SK-N-SH (cell line): ENCODE results near the gene DVL2. TPM values are rescaled to one million over a fixed set of nuclear protein-coding genes. Genes with fewer than 3 reads are reported as not detected.

Source experiments
- CTCF ChIA-PET: fragments of 300-600, 350-600 bp; formaldehyde crosslinking; extraction: SDS; loops from one replicate; lab custom pipeline; 2021; lab: Yijun Ruan, JAX
- POLR2A ChIA-PET: fragments of 350-600 bp; sonication (Branson Sonifier 250); formaldehyde crosslinking; extraction: SDS; loops from one replicate; lab custom pipeline; 2020; ENCODE audit warnings: antibody characterized with exemption, inconsistent platforms; lab: Yijun Ruan, JAX
- DNase-seq: peaks from one replicate; pipeline ENCODE4 v3.0.0; 2012
- H2AFZ ChIP-seq: fragments of 200-600 bp; sonication (generic); 2 replicates; pipeline ENCODE4 v1.8.1; 2016; ENCODE audit warnings: antibody characterized with exemption, mild to moderate bottlenecking, low read depth
- H3F3A ChIP-seq: fragments of 200-600 bp; sonication (generic); replicated peaks from 2 replicates; pipeline ENCODE3; 2016; ENCODE audit warnings: antibody characterized with exemption, mild to moderate bottlenecking; ENCODE audit not compliant: insufficient read depth
- H3K27ac ChIP-seq, 2 experiments: fragments of 200-500 bp in 1 of 2; fragments of 200-600 bp in 1 of 2; sonication (Bioruptor generic) in 1 of 2; sonication (generic), shearing (Covaris generic) in 1 of 2; 2 replicates each; pipeline versions ENCODE4 v1.5.1 to v1.6.1; 2014 to 2016; ENCODE audit warnings: low read depth in 2 of 2, inconsistent platforms in 1 of 2, low read length in 1 of 2, mild to moderate bottlenecking in 1 of 2, mixed read lengths in 1 of 2
- H3K27me3 ChIP-seq: fragments of 200-600 bp; sonication (generic), shearing (Covaris generic); 2 replicates; pipeline ENCODE4 v1.6.1; 2016; ENCODE audit warnings: mixed run types; ENCODE audit not compliant: insufficient read depth
- H3K36me3 ChIP-seq, 2 experiments: fragments of 200-500 bp in 1 of 2; fragments of 200-600 bp in 1 of 2; sonication (Bioruptor generic) in 1 of 2; sonication (generic) in 1 of 2; replicated peaks in 1 of 2; 2 replicates each; pipeline versions ENCODE3 to v1.5.1; 2014 to 2016; ENCODE audit warnings: low read length in 1 of 2, mild to moderate bottlenecking in 1 of 2; ENCODE audit not compliant: insufficient read depth in 2 of 2, control insufficient read depth in 1 of 2
- H3K4me1 ChIP-seq, 2 experiments: fragments of 200-500 bp in 1 of 2; fragments of 200-600 bp in 1 of 2; sonication (Bioruptor generic) in 1 of 2; sonication (generic), shearing (Covaris generic) in 1 of 2; 2 replicates each; pipeline versions ENCODE4 v1.5.1 to v1.6.1; 2014 to 2016; ENCODE audit warnings: low read depth in 1 of 2, low read length in 1 of 2, mixed run types in 1 of 2; ENCODE audit not compliant: insufficient read depth in 2 of 2, control insufficient read depth in 1 of 2
- H3K4me2 ChIP-seq: fragments of 200-600 bp; sonication (generic), shearing (Covaris generic); 2 replicates; pipeline ENCODE4 v1.6.1; 2017; ENCODE audit warnings: mixed run types
- H3K4me3 ChIP-seq, 2 experiments: fragments of 200-500 bp in 1 of 2; fragments of 200-600 bp in 1 of 2; sonication (Bioruptor generic) in 1 of 2; sonication (generic), shearing (Covaris generic) in 1 of 2; 2 replicates each; pipeline versions ENCODE4 v1.5.1 to v1.8.1; 2014 to 2016; ENCODE audit warnings: low read depth in 2 of 2, inconsistent platforms in 1 of 2, low read length in 1 of 2, mild to moderate bottlenecking in 1 of 2, mixed read lengths in 1 of 2, moderate library complexity in 1 of 2
- H3K79me2 ChIP-seq: fragments of 200-600 bp; sonication (generic); 2 replicates; pipeline ENCODE4 v1.8.1; 2017; ENCODE audit warnings: mild to moderate bottlenecking; ENCODE audit not compliant: insufficient read depth
- H3K9ac ChIP-seq: fragments of 200-600 bp; sonication (generic); 2 replicates; pipeline ENCODE4 v1.6.1; 2017; ENCODE audit warnings: mixed run types
- H3K9me2 ChIP-seq: fragments of 200-600 bp; sonication (generic); 2 replicates; pipeline ENCODE4 v1.6.1; 2017; ENCODE audit warnings: mixed run types
- H3K9me3 ChIP-seq: fragments of 200-600 bp; sonication (generic); 2 replicates; pipeline ENCODE4 v1.6.1; 2017; ENCODE audit warnings: mixed run types, mild to moderate bottlenecking, moderate library complexity
- H4K20me1 ChIP-seq: fragments of 200-600 bp; sonication (generic); 2 replicates; pipeline ENCODE4 v1.6.1; 2017; ENCODE audit warnings: mild to moderate bottlenecking, mixed run types; ENCODE audit not compliant: insufficient read depth
- CHD2 ChIP-seq: fragments of 150-350 bp; IDR thresholded peaks from 2 replicates; pipeline ENCODE4 v1.6.1; 2018; ENCODE audit warnings: low read length; ENCODE audit not compliant: partially characterized antibody
- ELF1 ChIP-seq: IDR thresholded peaks from 2 replicates; pipeline ENCODE4 v1.4.0; 2012
- EZH2phosphoT487 ChIP-seq: fragments of 200-600 bp; sonication (generic); IDR thresholded peaks from 2 replicates; pipeline ENCODE4 v1.6.1; 2017; ENCODE audit warnings: low read depth, mixed run types, mild to moderate bottlenecking, antibody characterized with exemption, moderate library complexity, borderline replicate concordance
- FOXM1 ChIP-seq: IDR thresholded peaks from 2 replicates; pipeline ENCODE4 v1.4.0; 2012; ENCODE audit warnings: low read depth, mild to moderate bottlenecking
- GABPA ChIP-seq: IDR thresholded peaks from 2 replicates; pipeline ENCODE4 v1.4.0; 2012; ENCODE audit warnings: low read depth, mild to moderate bottlenecking
- MEF2A ChIP-seq: IDR thresholded peaks from 2 replicates; pipeline ENCODE4 v1.4.0; 2012; ENCODE audit warnings: low read depth, borderline replicate concordance
- NFIC ChIP-seq: IDR thresholded peaks from 2 replicates; pipeline ENCODE4 v1.4.0; 2012; ENCODE audit warnings: borderline replicate concordance
- RAD21 ChIP-seq: IDR thresholded peaks from 2 replicates; pipeline ENCODE4 v1.6.1; 2012; ENCODE audit warnings: mild to moderate bottlenecking, low read length
- RXRA ChIP-seq: IDR thresholded peaks from 2 replicates; pipeline ENCODE4 v1.4.0; 2012; ENCODE audit warnings: low read depth, mild to moderate bottlenecking, borderline replicate concordance
- SIN3A ChIP-seq: IDR thresholded peaks from 2 replicates; pipeline ENCODE4 v1.6.1; 2012; ENCODE audit warnings: low read depth, mild to moderate bottlenecking, low read length, moderate library complexity, borderline replicate concordance
- TAF1 ChIP-seq: IDR thresholded peaks from 2 replicates; pipeline ENCODE4 v1.6.1; 2012; ENCODE audit warnings: low read depth, mild to moderate bottlenecking, low read length, moderate library complexity, borderline replicate concordance
- TEAD4 ChIP-seq: IDR thresholded peaks from 2 replicates; pipeline ENCODE4 v1.4.0; 2012; ENCODE audit warnings: mild to moderate bottlenecking, borderline replicate concordance; ENCODE audit not compliant: insufficient read depth
- ZBTB33 ChIP-seq: IDR thresholded peaks from 2 replicates; pipeline ENCODE4 v1.4.0; 2012; ENCODE audit warnings: low read depth, borderline replicate concordance
- WGBS: methylation state at CpG from one replicate; pipeline ENCODE4 v1.1.6; 2017; ENCODE audit warnings: low lambda C conversion rate; 5-methylcytosine and 5-hydroxymethylcytosine counted together
- polyA plus RNA-seq, 3 experiments: library from polyadenylated mRNA; depleted of rRNA; stranded (reverse); fragments of >200 nt; gene quantifications; 2 replicates each; pipeline ENCODE4 v1.2.3, GENCODE V29; 2012
- TF ChIP-seq, protein P1 (sequence below): fragments of 150-350 bp; IDR thresholded peaks from 2 replicates; pipeline ENCODE4 v1.6.1; 2016; ENCODE audit warnings: mild to moderate bottlenecking, low read depth, low read length

The DVL2 gene
- polyA plus RNA-seq, 1 of the 3 experiments (the other 2 are of a cell fraction), result 8.3 TPM

DNA sequence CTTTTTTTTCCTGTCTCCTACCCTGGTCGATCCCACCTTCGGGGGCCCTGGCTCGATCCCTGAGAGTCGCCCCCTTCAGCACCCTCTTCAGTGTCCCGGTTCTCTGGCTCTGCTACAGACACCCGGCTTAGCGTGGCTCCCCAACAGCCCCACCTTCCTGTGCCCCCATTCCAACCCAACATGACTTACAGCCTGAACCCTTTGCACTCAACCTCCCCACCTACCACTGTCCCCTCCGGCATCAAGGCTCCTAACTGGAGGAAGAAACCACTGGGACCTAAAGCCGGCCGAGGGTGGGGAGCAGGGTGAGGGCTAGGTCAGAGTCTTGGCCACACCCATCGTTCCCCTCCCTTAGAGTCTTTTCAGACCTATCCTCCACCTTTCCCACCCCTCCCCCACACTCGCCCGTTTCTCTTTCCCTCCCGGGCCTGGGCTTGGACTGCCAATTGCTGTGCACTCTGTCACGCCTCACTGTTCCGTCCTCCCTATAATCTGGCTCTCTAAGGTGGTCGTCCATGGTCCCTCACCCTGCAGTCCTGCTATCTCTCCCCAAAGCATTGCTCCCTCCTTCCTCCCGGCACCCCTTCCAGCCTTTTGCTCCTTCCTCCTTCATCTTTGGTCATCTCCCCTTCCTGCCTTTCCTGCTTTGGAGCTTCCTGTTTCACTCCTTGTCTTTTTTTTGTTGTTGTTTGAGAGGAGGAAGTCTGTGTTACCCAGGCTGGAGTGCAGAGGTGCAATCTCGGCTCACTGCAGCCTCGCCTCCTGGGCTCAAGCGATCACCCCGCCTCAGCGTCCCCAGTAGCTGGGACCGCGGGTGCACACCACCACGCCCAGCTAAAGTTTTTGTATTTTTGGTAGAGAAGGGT, 28.9 kb upstream of the DVL2 start (continued):
- no peak for TF ChIP-seq ELF1

- Histone ChIP-seq H3K36me3 (peaks cover 0 to 16% of the 10 kb centered on the region in 2 experiments), H3F3A (peaks cover 38% of the 10 kb centered on the region), H3K4me1 (peaks cover 0 to 6% of the 10 kb centered on the region in 2 experiments; a peak in 2 of 4 replicates), H3K4me3 (peak within 1 kb of the TSS in 1 of 2 experiments; percentile 7; a peak in 1 of 4 replicates), H3K79me2 (no peaks in the 10 kb centered on the region), H3K9ac (no peak within 1 kb of the TSS), H3K27me3 (no peaks in the 10 kb centered on the region), H3K9me3 (no peaks in the 10 kb centered on the region), H3K27ac (no peak within 1 kb of the TSS), H3K9me2 (no peaks in the 10 kb centered on the region), H4K20me1 (no peaks in the 10 kb centered on the region), H3K4me2 (no peak within 1 kb of the TSS), H2AFZ (peak within 1 kb of the TSS; percentile 88)
- POLR2A ChIA-PET, result no interaction called here
- DNase-seq, result peak; percentile 42
- TF ChIP-seq, protein P1, sequence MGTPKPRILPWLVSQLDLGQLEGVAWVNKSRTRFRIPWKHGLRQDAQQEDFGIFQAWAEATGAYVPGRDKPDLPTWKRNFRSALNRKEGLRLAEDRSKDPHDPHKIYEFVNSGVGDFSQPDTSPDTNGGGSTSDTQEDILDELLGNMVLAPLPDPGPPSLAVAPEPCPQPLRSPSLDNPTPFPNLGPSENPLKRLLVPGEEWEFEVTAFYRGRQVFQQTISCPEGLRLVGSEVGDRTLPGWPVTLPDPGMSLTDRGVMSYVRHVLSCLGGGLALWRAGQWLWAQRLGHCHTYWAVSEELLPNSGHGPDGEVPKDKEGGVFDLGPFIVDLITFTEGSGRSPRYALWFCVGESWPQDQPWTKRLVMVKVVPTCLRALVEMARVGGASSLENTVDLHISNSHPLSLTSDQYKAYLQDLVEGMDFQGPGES, result no peak
- TF ChIP-seq TAF1 (no peak), FOXM1 (no peak), ZBTB33 (no peak), RAD21 (no peak)
- CTCF ChIA-PET, result interaction anchor here (1.0 to 1.4 kb wide), 2 partner anchors 18 to 34 kb away, joined by 3 to 8 read pairs; no protein-coding TSS in a partner anchor
- WGBS, result 64% methylated on average over 58 of the region's 64 CpGs
Observed at GRCh38 chr17:7262192-7262934, 28.0 kb upstream of the DVL2 start, which contains the start of gene CLDN7. CLDN7 (minus strand) TSS chr17:7262478; CDS start chr17:7262043, 435 bp downstream.

- Histone ChIP-seq H3K9ac (no peak overlapping the region), H3K36me3 (peaks cover 0 to 19% of the 10 kb centered on the region in 2 experiments), H3K4me3 (peak overlapping the region in 1 of 2 experiments; percentile 7; a peak in 1 of 4 replicates), H3K4me2 (no peak overlapping the region), H3K9me3 (no peaks in the 10 kb centered on the region), H2AFZ (no peak overlapping the region), H3K9me2 (no peaks in the 10 kb centered on the region), H4K20me1 (no peaks in the 10 kb centered on the region), H3K27ac (no peak overlapping the region), H3K27me3 (no peaks in the 10 kb centered on the region), H3K4me1 (peaks cover 0 to 6% of the 10 kb centered on the region in 2 experiments; a peak in 2 of 4 replicates), H3K79me2 (no peaks in the 10 kb centered on the region), H3F3A (peaks cover 41% of the 10 kb centered on the region)
- ChIA-PET POLR2A (no interaction called here), CTCF (interaction anchor here (0.8 to 1.4 kb wide), 3 partner anchors 19 to 35 kb away, joined by 3 to 8 read pairs (median 3); partner anchors contain the start of gene SLC2A4)
- peak; percentile 76 for DNase-seq
- 66% methylated on average over 40 of the region's 71 CpGs for WGBS
- no peak for TF ChIP-seq TEAD4
- TF ChIP-seq ZBTB33, result no peak
- no peak for TF ChIP-seq MEF2A
- no peak for TF ChIP-seq RXRA
- no peak for TF ChIP-seq NFIC
- TF ChIP-seq SIN3A, result no peak
- TF ChIP-seq EZH2phosphoT487, result no peak
- TF ChIP-seq GABPA, result no peak
- TF ChIP-seq CHD2, result no peak
Observed at GRCh38 chr17:7261379-7262191, 27.3 kb upstream of the DVL2 start.
